Measurements from ENCODE around the gene FBLN2. TPM values are rescaled to one million over a fixed set of nuclear protein-coding genes. Genes with fewer than 3 reads are reported as not detected.

Gene FBLN2
- total RNA-seq, 2 donors from 2014 or later: 10.5 to 24.1 TPM

GRCh38 chr3:13674538-13675185 is 125.7 kb downstream of the FBLN2 start:
- Histone ChIP-seq H3K27ac (no peak overlapping the region), H3K27me3 (no peaks in the 10 kb centered on the region), H3K4me3 (no peak overlapping the region), H3K36me3 (no peaks in the 10 kb centered on the region), H3K9ac (ENCODE audit: low read depth in 2 of 2, low read length in 2 of 2) (no peak overlapping the region), H3K4me1 (no peaks in the 10 kb centered on the region), H3K9me3 (no peaks in the 10 kb centered on the region)
- TF ChIP-seq CTCF (IDR thresholded peaks at IDR 0.05): no peak
- intact Hi-C loops (cut with DNase I): no loop called here
- no peak for DNase-seq

GRCh38 chr3:13676356-13677017 is 127.6 kb downstream of the FBLN2 start:
- Histone ChIP-seq H3K27ac (no peak overlapping the region), H3K9ac (ENCODE audit: low read depth in 2 of 2, low read length in 2 of 2) (no peak overlapping the region), H3K36me3 (no peaks in the 10 kb centered on the region), H3K4me1 (no peaks in the 10 kb centered on the region), H3K4me3 (no peak overlapping the region), H3K9me3 (no peaks in the 10 kb centered on the region), H3K27me3 (no peaks in the 10 kb centered on the region)
- no peak for DNase-seq
- intact Hi-C loops (cut with DNase I): no loop called here
- TF ChIP-seq CTCF (IDR thresholded peaks at IDR 0.05): no peak

DNA sequence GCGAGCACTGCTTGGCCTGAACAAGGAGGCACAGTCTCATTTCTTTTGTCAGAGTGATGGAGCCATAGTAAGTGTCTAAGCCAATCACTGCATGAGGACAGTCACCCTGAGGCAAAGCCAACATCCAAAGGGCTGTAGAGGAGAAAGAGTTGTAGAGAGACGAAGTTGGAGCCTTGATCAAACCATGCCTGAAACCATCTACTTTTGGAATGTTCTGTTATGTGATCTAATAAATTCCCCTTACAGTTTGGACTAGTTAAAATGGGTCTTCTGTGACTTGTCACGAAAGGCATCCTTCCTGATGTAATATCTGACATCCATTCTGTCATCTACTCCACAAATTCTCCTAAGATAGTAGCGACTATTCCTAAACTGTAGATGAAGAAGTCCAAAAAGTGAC is 128.3 kb downstream of the FBLN2 start:
- no peak overlapping the region for H3K9ac ChIP-seq (ENCODE audit: low read depth in 2 of 2, low read length in 2 of 2)

DNA sequence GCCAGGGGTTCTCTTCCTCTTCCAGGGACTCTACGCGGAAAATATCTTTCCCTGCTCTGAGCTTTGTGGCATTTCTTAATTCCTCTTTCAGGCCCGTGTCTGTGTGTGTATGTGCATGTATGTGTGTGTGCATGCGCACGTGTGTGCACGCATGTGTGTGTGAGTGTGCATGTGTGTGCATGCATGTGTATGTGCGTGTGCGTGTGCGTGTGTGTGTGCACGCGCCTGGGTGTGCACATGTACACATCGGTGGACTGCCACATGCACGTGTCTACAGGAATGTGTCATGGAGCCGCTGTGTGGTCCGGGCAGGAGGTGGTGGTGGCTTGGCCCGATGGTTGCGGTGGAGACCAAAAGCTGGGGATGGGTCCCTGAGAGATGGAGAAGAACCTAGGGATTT is 133.0 kb downstream of the FBLN2 start:
- DNase-seq: no peak
- Histone ChIP-seq H3K9me3 (no peaks in the 10 kb centered on the region), H3K27ac (no peak overlapping the region), H3K27me3 (no peaks in the 10 kb centered on the region), H3K9ac (ENCODE audit: low read depth in 2 of 2, low read length in 2 of 2) (no peak overlapping the region), H3K36me3 (no peaks in the 10 kb centered on the region), H3K4me3 (no peak overlapping the region), H3K4me1 (no peaks in the 10 kb centered on the region)
- TF ChIP-seq CTCF (IDR thresholded peaks at IDR 0.05): no peak
- intact Hi-C loops (cut with DNase I): no loop called here

More for the DNA sequence above, 128.3 kb downstream of the FBLN2 start:
- H3K36me3 ChIP-seq: no peaks in the 10 kb centered on the region
- intact Hi-C loops (cut with DNase I): no loop called here
- H3K27ac ChIP-seq: no peak overlapping the region
- TF ChIP-seq CTCF (IDR thresholded peaks at IDR 0.05): no peak
- no peaks in the 10 kb centered on the region for H3K4me1 ChIP-seq
- no peak overlapping the region for H3K4me3 ChIP-seq
- H3K9me3 ChIP-seq: no peaks in the 10 kb centered on the region
- no peaks in the 10 kb centered on the region for H3K27me3 ChIP-seq
- DNase-seq: no peak

- TF ChIP-seq CTCF (IDR thresholded peaks at IDR 0.05): no peak
- Histone ChIP-seq H3K4me1 (no peaks in the 10 kb centered on the region), H3K27me3 (no peaks in the 10 kb centered on the region), H3K9ac (ENCODE audit: low read depth in 2 of 2, low read length in 2 of 2) (no peak overlapping the region), H3K4me3 (no peak overlapping the region), H3K27ac (no peak overlapping the region), H3K9me3 (no peaks in the 10 kb centered on the region), H3K36me3 (no peaks in the 10 kb centered on the region)
- intact Hi-C loops (cut with DNase I): no loop called here
- DNase-seq: no peak
Measured at GRCh38 chr3:13682331-13683013, 133.5 kb downstream of the FBLN2 start.
